Measurements from ENCODE around the gene BNC2.

- TF ChIP-seq CTCF (IDR thresholded peaks at IDR 0.05) (no peak), POLR2A (IDR thresholded peaks at IDR 0.05) (no peak)
These were observed 197.3 kb downstream of the BNC2 start for GRCh38 chr9:16673171-16673570.

All from Peyer's patch (tissue), 4 donors.